GM12878 (cell line): Measurements from ENCODE around the gene MICA. TPM values are rescaled to one million over a fixed set of nuclear protein-coding genes. Genes with fewer than 3 reads are reported as not detected.
"Not testable (repeated sequence)": the region's sequence is repeated elsewhere in the genome, so short reads cannot be mapped to it uniquely, and the experiment has no call there.

ENCODE experiments used
- ATAC-seq: fragments of 200-7000 bp; cut with Tn5 transposase; 3 replicates; pipeline ENCODE4 v1.9.1; 2020; ENCODE audit warnings: mild to moderate bottlenecking, moderate library complexity
- BruUV-seq: library from RNA; stranded (reverse); fragments of 400-500 nt; replicated peaks from 2 replicates; lab custom pipeline; 2021; lab: Mats Ljungman, UMichigan
- CTCF ChIA-PET: fragments of 300-600 bp; sonication (Branson Sonifier 250); formaldehyde crosslinking; extraction: SDS; loops from one replicate; lab custom pipeline; 2021; ENCODE audit warnings: inconsistent platforms; lab: Yijun Ruan, JAX
- POLR2A ChIA-PET: fragments of 350-600 bp; formaldehyde crosslinking; extraction: SDS; loops from one replicate; lab custom pipeline; 2021; ENCODE audit warnings: inconsistent platforms; lab: Charles Lee
- RAD21 ChIA-PET: fragments of 300-600 bp; sonication (Branson Sonifier 250); formaldehyde crosslinking; loops from one replicate; lab custom pipeline; 2023; ENCODE audit warnings: antibody characterized with exemption; ENCODE audit not compliant: unreplicated experiment; lab: Charles Lee
- SMC1A ChIA-PET: fragments of 300-600 bp; sonication (Branson Sonifier 250); formaldehyde crosslinking; loops from one replicate; lab custom pipeline; 2023; ENCODE audit not compliant: unreplicated experiment, uncharacterized antibody; lab: Charles Lee
- DNase-seq: peaks from one replicate; pipeline ENCODE4 v3.0.0-alpha.2; 2011; ENCODE audit warnings: low read depth, low spot score
- FAIRE-seq: peaks from 3 replicates; lab custom pipeline; 2011; peaks lifted over from hg19 to GRCh38; lab: Jason Lieb, UNC
- H2AFZ ChIP-seq: 2 replicates; pipeline ENCODE4 v1.6.0; 2011; ENCODE audit warnings: low read depth, low read length, control low read depth; ENCODE audit not compliant: control insufficient read depth
- H3K27ac ChIP-seq: 2 replicates; pipeline ENCODE4 v1.5.1; 2011; ENCODE audit warnings: control low read depth; ENCODE audit not compliant: control insufficient read depth, insufficient read depth
- H3K27me3 ChIP-seq, 2 experiments: replicated peaks in 1 of 2; 2 replicates each; pipeline versions ENCODE4 v1.6.0 to v1.6.1; 2011; ENCODE audit warnings: low read length in 1 of 2; ENCODE audit not compliant: control insufficient read depth in 2 of 2, insufficient read depth in 2 of 2
- H3K36me3 ChIP-seq, 2 experiments: 2 replicates each; pipeline ENCODE4 v1.5.1; 2011; ENCODE audit warnings: low read length in 1 of 2; ENCODE audit not compliant: control insufficient read depth in 2 of 2, insufficient read depth in 2 of 2
- H3K4me1 ChIP-seq: 2 replicates; pipeline ENCODE4 v1.6.1; 2011; ENCODE audit warnings: mild to moderate bottlenecking, low read length, moderate library complexity, mixed read lengths; ENCODE audit not compliant: control insufficient read depth, insufficient read depth
- H3K4me2 ChIP-seq: 2 replicates; pipeline ENCODE4 v1.6.0; 2011; ENCODE audit warnings: control low read depth; ENCODE audit not compliant: control insufficient read depth, insufficient read depth
- H3K4me3 ChIP-seq: fragments of 200-600 bp; sonication (generic); 2 replicates; pipeline ENCODE4 v1.5.1; 2016
- H3K79me2 ChIP-seq: 2 replicates; pipeline ENCODE4 v1.6.0; 2011; ENCODE audit warnings: low read length; ENCODE audit not compliant: control insufficient read depth, insufficient read depth
- H3K9ac ChIP-seq: 2 replicates; pipeline ENCODE4 v1.8.0; 2011; ENCODE audit warnings: low read length, control low read depth, mixed read lengths; ENCODE audit not compliant: control insufficient read depth, insufficient read depth
- H3K9me3 ChIP-seq: replicated peaks from 3 replicates; pipeline ENCODE4 v1.5.1; 2011; ENCODE audit warnings: mild to moderate bottlenecking, low read length; ENCODE audit not compliant: control insufficient read depth, insufficient read depth
- H4K20me1 ChIP-seq: 2 replicates; pipeline ENCODE4 v1.6.0; 2011; ENCODE audit not compliant: control insufficient read depth, insufficient read depth
- FOXM1 ChIP-seq: IDR thresholded peaks from 2 replicates; pipeline ENCODE4 v1.6.1; 2012; ENCODE audit warnings: low read depth, mild to moderate bottlenecking, inconsistent platforms, low read length, moderate library complexity
- MEF2A ChIP-seq: IDR thresholded peaks from 2 replicates; pipeline ENCODE4 v1.6.1; 2011; ENCODE audit warnings: low read depth, mild to moderate bottlenecking, low read length, moderate library complexity; ENCODE audit not compliant: insufficient read depth
- MEF2B ChIP-seq: fragments of 450-650 bp; IDR thresholded peaks from 2 replicates; pipeline ENCODE4 v1.6.1; 2018; ENCODE audit warnings: mild to moderate bottlenecking, moderate library complexity; ENCODE audit not compliant: partially characterized antibody, poor library complexity, severe bottlenecking
- YBX1 ChIP-seq: fragments of 450-650 bp; IDR thresholded peaks from 2 replicates; pipeline ENCODE4 v1.6.1; 2016; ENCODE audit warnings: antibody characterized with exemption
- WGBS: methylation state at CpG from one replicate; pipeline ENCODE4 v1.1.6; 2016; ENCODE audit warnings: low lambda C conversion rate; ENCODE audit not compliant: insufficient replicate concordance, insufficient coverage; ENCODE audit errors: missing lambda C conversion rate; 5-methylcytosine and 5-hydroxymethylcytosine counted together
- in situ Hi-C: fragments of 300-500 bp; cut with MboI; formaldehyde crosslinking; loops from 9 replicates; pipeline ENCODE4 v1.14.3; 2018; ENCODE audit warnings: mixed read lengths
- intact Hi-C: fragments of 100-400 bp; cut with micrococcal nuclease; formaldehyde crosslinking; loops from one replicate; pipeline ENCODE4 v1.14.2; 2022; ENCODE audit not compliant: unreplicated experiment
- polyA plus RNA-seq, 11 experiments: library from polyadenylated mRNA; depleted of rRNA in 4 of 11; unstranded in 6 of 11; stranded (reverse) in 5 of 11; fragments of >200 nt; fragmentation: Nextera tagmentation in 4 of 11; fragmentation: Illumina TruSeq in 1 of 11; extraction: Ambion mirVana in 4 of 11; extraction: Trizol in 1 of 11; gene quantifications; 1 replicate in 1 of 11; 2 replicates in 10 of 11; pipeline versions ENCODE4 v1.2.1 to v1.2.3, GENCODE V29; 2011 to 2016; ENCODE audit warnings: inconsistent platforms in 2 of 11, missing spikeins in 2 of 11, low read depth in 1 of 11
- total RNA-seq, 4 experiments: library from RNA; depleted of rRNA in 3 of 4; stranded (reverse); fragments of >200 nt in 3 of 4; fragmentation: Illumina TruSeq in 1 of 4; extraction: Trizol in 1 of 4; gene quantifications; 2 replicates each; pipeline versions ENCODE4 v1.2.1 to v1.2.3, GENCODE V29; 2013 to 2021
- TF ChIP-seq, protein P1 (sequence below), 3 experiments: IDR thresholded peaks in 2 of 3; conservative IDR thresholded peaks in 1 of 3; 2 replicates each; pipeline ENCODE4 v1.5.1; 2011; ENCODE audit warnings: low read depth in 3 of 3, low read length in 3 of 3, mild to moderate bottlenecking in 3 of 3, control low read depth in 2 of 3, moderate library complexity in 2 of 3, inconsistent platforms in 1 of 3, mixed read lengths in 1 of 3; ENCODE audit not compliant: control insufficient read depth in 2 of 3, insufficient read depth in 1 of 3; ENCODE audit errors: extremely low read depth in 1 of 3
- TF ChIP-seq, protein P2 (sequence below): fragments of 450-650 bp; conservative IDR thresholded peaks from 2 replicates; pipeline ENCODE4 v1.6.1; 2017; ENCODE audit warnings: mild to moderate bottlenecking, moderate library complexity

The MICA gene
- total and polyA plus RNA-seq, 10 of the 15 experiments (the other 5 are each of a cell fraction or from before 2014, with no cell fraction given), result 3.6 to 10.5 (median 6.9) TPM

DNA sequence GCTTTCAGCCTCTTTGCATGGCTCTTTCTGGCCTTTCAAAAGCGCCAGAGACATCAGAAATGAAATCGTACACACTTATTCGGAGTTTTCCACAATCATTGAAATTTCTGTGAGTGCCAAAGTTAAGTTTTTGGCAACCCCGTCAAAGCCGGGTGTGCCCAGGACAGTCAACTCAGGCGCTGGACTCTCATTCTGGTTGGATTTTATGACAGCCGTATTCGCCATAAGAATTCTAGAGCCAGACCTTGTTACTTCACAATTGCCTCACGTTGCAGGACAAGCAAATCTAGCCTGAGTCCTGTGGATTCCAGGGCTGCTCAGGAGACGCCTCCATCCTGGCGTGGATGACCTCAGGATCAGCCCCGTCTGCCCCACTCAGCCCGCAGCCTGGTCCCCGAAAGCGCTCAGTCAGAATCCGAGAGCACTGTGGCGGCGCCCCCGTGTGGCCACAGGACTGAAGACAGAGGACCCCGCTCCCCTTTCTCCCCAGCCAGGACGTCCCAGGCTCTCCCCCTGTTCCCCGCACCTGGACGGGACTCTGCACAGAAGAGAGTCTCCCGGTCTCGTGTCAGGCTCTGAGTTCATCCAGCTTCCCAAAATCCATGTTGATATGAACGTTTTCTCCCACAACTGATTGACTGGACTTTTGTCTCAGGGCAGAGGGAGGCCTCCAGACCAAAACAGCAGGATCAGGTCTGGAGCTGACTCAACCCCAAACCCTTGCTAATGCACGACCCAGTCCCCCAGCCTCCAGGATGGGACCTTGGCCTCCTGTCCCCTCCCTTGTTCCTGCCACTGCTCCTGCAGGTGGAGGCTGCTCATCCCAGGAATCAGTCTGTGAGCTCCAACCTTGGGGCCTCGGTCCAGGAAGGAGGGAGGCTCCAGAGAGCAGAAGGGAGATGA, 38.2 kb downstream of the MICA start (continued):
- TF ChIP-seq, protein P1, sequence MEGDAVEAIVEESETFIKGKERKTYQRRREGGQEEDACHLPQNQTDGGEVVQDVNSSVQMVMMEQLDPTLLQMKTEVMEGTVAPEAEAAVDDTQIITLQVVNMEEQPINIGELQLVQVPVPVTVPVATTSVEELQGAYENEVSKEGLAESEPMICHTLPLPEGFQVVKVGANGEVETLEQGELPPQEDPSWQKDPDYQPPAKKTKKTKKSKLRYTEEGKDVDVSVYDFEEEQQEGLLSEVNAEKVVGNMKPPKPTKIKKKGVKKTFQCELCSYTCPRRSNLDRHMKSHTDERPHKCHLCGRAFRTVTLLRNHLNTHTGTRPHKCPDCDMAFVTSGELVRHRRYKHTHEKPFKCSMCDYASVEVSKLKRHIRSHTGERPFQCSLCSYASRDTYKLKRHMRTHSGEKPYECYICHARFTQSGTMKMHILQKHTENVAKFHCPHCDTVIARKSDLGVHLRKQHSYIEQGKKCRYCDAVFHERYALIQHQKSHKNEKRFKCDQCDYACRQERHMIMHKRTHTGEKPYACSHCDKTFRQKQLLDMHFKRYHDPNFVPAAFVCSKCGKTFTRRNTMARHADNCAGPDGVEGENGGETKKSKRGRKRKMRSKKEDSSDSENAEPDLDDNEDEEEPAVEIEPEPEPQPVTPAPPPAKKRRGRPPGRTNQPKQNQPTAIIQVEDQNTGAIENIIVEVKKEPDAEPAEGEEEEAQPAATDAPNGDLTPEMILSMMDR (IDR thresholded peaks at IDR 0.05 in 2 of 3, conservative IDR thresholded peaks at IDR 0.05 in 1 of 3; ENCODE audit: control insufficient read depth in 2 of 3, extremely low read depth in 1 of 3, insufficient read depth in 1 of 3, low read depth in 3 of 3, low read length in 3 of 3), result peak; percentile 81 to 92 (median 86)

DNA sequence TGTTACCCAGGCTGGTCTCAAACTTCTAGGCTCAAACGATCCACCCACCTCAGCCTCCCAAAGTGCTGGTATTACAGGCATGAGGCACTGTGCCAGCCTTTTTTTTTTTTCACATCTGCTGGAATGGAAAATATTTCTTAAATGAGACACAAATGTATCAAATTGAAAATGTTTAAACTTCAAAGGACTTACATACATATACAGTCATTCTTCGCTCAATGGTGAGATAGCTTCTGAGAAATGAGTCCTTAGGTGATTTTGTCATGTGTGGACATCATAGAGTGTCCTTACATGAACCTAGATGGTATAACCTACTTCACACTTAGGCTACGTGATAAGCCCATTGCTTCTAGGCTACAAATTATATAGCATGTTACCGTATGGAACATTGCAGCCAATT, 43.1 kb downstream of the MICA start:
- Histone ChIP-seq H3K9me3 (peaks cover 3% of the 10 kb centered on the region; the same call in 2 of the 3 replicates), H3K4me1 (no peaks in the 10 kb centered on the region), H3K4me2 (no peak overlapping the region), H3K27me3 (no peaks in the 10 kb centered on the region; a peak in 1 of 4 replicates), H3K9ac (no peak overlapping the region), H2AFZ (no peak overlapping the region), H4K20me1 (no peaks in the 10 kb centered on the region), H3K36me3 (no peaks in the 10 kb centered on the region), H3K79me2 (no peaks in the 10 kb centered on the region), H3K4me3 (no peak overlapping the region), H3K27ac (no peak overlapping the region)
- ChIA-PET RAD21 (no interaction called here), POLR2A (interaction anchor here (0.5 to 0.6 kb wide), 2 partner anchors 279 to 800 kb away, joined by 3 to 4 read pairs; no protein-coding TSS in a partner anchor), SMC1A (interaction anchor here (1.0 kb wide), 1 partner anchor 49 kb away, joined by 3 read pairs; no protein-coding TSS in a partner anchor), CTCF (interaction anchor here (1.1 to 6.3 kb wide), 2 partner anchors 30 to 46 kb away, joined by 3 to 145 read pairs; partner anchors contain the start of gene MICA)
- no peak for DNase-seq
- in situ Hi-C loops, result no loop called here
- no peak for FAIRE-seq
- ATAC-seq, result no peak
- intact Hi-C loops, result no loop called here
- BruUV-seq, result no TSS peak
- 49% methylated on average over 4 of the region's 4 CpGs for WGBS
- TF ChIP-seq MEF2A, result no peak
- TF ChIP-seq MEF2B, result no peak
- no peak for TF ChIP-seq YBX1
- TF ChIP-seq, protein P2, sequence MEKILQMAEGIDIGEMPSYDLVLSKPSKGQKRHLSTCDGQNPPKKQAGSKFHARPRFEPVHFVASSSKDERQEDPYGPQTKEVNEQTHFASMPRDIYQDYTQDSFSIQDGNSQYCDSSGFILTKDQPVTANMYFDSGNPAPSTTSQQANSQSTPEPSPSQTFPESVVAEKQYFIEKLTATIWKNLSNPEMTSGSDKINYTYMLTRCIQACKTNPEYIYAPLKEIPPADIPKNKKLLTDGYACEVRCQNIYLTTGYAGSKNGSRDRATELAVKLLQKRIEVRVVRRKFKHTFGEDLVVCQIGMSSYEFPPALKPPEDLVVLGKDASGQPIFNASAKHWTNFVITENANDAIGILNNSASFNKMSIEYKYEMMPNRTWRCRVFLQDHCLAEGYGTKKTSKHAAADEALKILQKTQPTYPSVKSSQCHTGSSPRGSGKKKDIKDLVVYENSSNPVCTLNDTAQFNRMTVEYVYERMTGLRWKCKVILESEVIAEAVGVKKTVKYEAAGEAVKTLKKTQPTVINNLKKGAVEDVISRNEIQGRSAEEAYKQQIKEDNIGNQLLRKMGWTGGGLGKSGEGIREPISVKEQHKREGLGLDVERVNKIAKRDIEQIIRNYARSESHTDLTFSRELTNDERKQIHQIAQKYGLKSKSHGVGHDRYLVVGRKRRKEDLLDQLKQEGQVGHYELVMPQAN, result no peak
- TF ChIP-seq FOXM1, result no peak

DNA sequence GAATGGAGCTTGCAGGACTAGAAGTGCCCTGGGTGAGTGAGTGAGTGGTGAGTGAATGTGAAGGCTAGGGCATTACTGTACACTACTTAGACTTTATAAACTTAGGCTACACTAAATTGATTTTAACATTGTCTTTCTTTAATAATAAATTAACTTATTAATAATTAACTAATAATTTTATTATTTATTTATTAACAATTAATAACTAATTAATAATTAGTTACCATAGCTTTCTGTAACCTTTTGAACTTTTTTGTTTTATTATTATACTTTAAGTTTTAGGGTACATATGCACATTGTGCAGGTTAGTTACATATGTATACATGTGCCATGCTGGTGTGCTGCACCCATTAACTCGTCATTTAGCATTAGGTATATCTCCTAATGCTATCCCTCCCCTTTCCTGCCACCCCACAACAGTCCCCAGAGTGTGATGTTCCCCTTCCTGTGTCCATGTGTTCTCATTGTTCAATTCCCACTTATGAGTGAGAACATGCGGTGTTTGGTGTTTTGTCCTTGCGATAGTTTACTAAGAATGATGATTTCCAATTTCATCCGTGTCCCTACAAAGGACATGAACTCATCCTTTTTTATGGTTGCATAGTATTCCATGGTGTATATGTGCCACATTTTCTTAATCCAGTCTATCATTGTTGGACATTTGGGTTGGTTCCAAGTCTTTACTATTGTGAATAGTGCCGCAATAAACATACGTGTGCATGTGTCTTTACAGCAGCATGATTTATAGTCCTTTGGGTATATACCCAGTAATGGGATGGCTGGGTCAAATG, 43.8 kb downstream of the MICA start:
- H2AFZ ChIP-seq, FAIRE-seq, H3K9ac ChIP-seq, ATAC-seq, H3K4me3 ChIP-seq, intact Hi-C loops, POLR2A ChIA-PET, BruUV-seq, DNase-seq, H4K20me1 ChIP-seq, H3K4me1 ChIP-seq, in situ Hi-C loops, H3K9me3 ChIP-seq, H3K27ac ChIP-seq, H3K4me2 ChIP-seq, H3K79me2 ChIP-seq, RAD21 ChIA-PET, H3K36me3 ChIP-seq, H3K27me3 ChIP-seq: not testable (repeated sequence)
- ChIA-PET CTCF (interaction anchor here (1.1 to 6.3 kb wide), 3 partner anchors 29 to 50 kb away, joined by 3 to 145 read pairs (median 4); partner anchors contain the start of gene MICA), SMC1A (interaction anchor here (1.0 kb wide), 1 partner anchor 50 kb away, joined by 3 read pairs; no protein-coding TSS in a partner anchor)
- 66% methylated on average over 3 of the region's 6 CpGs for WGBS
